H1 (cell line): ENCODE results near the gene FTL. TPM values are rescaled to one million over a fixed set of nuclear protein-coding genes. Genes with fewer than 3 reads are reported as not detected.

ENCODE experiments used
- GTF2F1 ChIP-seq: IDR thresholded peaks from 2 replicates; pipeline ENCODE4 v1.6.1; 2012; ENCODE audit warnings: low read depth, low read length, improper control_type of control experiment, borderline replicate concordance
- MAFK ChIP-seq: IDR thresholded peaks from 2 replicates; pipeline ENCODE4 v1.6.1; 2012; ENCODE audit warnings: low read depth, mild to moderate bottlenecking, improper control_type of control experiment, low read length
- NRF1 ChIP-seq: IDR thresholded peaks from 2 replicates; pipeline ENCODE4 v1.6.1; 2011; ENCODE audit warnings: mild to moderate bottlenecking, low read depth, low read length, improper control_type of control experiment
- SAP30 ChIP-seq: fragments of 300-600 bp; sonication (generic); IDR thresholded peaks from 2 replicates; pipeline ENCODE4 v1.7.1; 2012; ENCODE audit warnings: low read length, moderate library complexity, mild to moderate bottlenecking, inconsistent platforms; ENCODE audit not compliant: insufficient read depth, insufficient replicate concordance
- polyA plus RNA-seq, 7 experiments: library from polyadenylated mRNA; depleted of rRNA in 3 of 7; stranded (reverse) in 5 of 7; unstranded in 2 of 7; fragments of >200 nt in 5 of 7; fragments of 200-250 nt in 2 of 7; gene quantifications; 1 replicate in 5 of 7; 2 replicates in 1 of 7; 4 replicates in 1 of 7; pipeline versions ENCODE4 v1.2.1 to v1.2.3, GENCODE V29; 2011 to 2013; ENCODE audit warnings: missing spikeins in 2 of 7, mixed read lengths in 2 of 7
- total RNA-seq: library from RNA; stranded (reverse); fragmentation: NEBNext Ultra II Directional; extraction: Animal tissue kit (Norgen Biotek cat#: 25700); gene quantifications from 2 replicates; pipeline ENCODE4 v1.2.1, GENCODE V29; 2021
- TF ChIP-seq, protein P1 (sequence below): fragments of 300-600 bp; sonication (generic); IDR thresholded peaks from 2 replicates; pipeline ENCODE4 v1.7.1; 2012; ENCODE audit warnings: low read length, moderate library complexity, mild to moderate bottlenecking, inconsistent platforms; ENCODE audit not compliant: insufficient replicate concordance

Gene FTL
- total and polyA plus RNA-seq, 2 of the 8 experiments (the other 6 are each of a cell fraction or from before 2014, with no cell fraction given), result 1,751 to 2,427 TPM

DNA sequence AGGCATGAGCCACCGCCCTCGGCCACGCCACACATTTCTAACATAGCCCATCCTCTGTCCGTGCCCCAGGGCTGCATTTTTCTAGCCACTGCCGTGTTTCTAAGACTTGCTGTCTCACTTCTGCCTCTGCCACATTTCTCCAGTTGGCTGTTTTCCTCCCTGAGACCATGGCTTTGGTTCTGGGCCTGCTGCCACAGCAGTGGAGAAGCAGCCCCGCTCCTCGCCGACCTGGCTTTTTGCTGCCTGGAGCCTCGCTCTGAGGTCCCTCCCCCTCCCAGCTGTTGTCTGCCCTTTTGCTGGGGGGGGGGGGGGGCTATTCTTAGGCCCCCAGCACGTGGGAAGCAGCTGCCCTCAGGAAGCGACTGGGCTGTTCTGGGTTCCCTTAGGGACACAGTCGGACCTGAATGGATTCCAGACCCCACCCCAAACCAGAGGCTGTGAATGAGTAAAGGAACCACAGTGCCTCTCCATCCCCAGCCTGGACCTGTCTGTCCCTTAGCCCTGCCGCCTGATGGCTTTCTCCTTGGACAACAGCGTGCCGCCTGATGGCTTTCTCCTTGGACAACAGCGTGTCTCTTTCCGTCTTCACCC is 24.7 kb downstream of the FTL start (continued):
- TF ChIP-seq NRF1, result no peak
- TF ChIP-seq, protein P1, sequence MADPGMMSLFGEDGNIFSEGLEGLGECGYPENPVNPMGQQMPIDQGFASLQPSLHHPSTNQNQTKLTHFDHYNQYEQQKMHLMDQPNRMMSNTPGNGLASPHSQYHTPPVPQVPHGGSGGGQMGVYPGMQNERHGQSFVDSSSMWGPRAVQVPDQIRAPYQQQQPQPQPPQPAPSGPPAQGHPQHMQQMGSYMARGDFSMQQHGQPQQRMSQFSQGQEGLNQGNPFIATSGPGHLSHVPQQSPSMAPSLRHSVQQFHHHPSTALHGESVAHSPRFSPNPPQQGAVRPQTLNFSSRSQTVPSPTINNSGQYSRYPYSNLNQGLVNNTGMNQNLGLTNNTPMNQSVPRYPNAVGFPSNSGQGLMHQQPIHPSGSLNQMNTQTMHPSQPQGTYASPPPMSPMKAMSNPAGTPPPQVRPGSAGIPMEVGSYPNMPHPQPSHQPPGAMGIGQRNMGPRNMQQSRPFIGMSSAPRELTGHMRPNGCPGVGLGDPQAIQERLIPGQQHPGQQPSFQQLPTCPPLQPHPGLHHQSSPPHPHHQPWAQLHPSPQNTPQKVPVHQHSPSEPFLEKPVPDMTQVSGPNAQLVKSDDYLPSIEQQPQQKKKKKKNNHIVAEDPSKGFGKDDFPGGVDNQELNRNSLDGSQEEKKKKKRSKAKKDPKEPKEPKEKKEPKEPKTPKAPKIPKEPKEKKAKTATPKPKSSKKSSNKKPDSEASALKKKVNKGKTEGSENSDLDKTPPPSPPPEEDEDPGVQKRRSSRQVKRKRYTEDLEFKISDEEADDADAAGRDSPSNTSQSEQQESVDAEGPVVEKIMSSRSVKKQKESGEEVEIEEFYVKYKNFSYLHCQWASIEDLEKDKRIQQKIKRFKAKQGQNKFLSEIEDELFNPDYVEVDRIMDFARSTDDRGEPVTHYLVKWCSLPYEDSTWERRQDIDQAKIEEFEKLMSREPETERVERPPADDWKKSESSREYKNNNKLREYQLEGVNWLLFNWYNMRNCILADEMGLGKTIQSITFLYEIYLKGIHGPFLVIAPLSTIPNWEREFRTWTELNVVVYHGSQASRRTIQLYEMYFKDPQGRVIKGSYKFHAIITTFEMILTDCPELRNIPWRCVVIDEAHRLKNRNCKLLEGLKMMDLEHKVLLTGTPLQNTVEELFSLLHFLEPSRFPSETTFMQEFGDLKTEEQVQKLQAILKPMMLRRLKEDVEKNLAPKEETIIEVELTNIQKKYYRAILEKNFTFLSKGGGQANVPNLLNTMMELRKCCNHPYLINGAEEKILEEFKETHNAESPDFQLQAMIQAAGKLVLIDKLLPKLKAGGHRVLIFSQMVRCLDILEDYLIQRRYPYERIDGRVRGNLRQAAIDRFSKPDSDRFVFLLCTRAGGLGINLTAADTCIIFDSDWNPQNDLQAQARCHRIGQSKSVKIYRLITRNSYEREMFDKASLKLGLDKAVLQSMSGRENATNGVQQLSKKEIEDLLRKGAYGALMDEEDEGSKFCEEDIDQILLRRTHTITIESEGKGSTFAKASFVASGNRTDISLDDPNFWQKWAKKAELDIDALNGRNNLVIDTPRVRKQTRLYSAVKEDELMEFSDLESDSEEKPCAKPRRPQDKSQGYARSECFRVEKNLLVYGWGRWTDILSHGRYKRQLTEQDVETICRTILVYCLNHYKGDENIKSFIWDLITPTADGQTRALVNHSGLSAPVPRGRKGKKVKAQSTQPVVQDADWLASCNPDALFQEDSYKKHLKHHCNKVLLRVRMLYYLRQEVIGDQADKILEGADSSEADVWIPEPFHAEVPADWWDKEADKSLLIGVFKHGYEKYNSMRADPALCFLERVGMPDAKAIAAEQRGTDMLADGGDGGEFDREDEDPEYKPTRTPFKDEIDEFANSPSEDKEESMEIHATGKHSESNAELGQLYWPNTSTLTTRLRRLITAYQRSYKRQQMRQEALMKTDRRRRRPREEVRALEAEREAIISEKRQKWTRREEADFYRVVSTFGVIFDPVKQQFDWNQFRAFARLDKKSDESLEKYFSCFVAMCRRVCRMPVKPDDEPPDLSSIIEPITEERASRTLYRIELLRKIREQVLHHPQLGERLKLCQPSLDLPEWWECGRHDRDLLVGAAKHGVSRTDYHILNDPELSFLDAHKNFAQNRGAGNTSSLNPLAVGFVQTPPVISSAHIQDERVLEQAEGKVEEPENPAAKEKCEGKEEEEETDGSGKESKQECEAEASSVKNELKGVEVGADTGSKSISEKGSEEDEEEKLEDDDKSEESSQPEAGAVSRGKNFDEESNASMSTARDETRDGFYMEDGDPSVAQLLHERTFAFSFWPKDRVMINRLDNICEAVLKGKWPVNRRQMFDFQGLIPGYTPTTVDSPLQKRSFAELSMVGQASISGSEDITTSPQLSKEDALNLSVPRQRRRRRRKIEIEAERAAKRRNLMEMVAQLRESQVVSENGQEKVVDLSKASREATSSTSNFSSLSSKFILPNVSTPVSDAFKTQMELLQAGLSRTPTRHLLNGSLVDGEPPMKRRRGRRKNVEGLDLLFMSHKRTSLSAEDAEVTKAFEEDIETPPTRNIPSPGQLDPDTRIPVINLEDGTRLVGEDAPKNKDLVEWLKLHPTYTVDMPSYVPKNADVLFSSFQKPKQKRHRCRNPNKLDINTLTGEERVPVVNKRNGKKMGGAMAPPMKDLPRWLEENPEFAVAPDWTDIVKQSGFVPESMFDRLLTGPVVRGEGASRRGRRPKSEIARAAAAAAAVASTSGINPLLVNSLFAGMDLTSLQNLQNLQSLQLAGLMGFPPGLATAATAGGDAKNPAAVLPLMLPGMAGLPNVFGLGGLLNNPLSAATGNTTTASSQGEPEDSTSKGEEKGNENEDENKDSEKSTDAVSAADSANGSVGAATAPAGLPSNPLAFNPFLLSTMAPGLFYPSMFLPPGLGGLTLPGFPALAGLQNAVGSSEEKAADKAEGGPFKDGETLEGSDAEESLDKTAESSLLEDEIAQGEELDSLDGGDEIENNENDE, result no peak
- TF ChIP-seq SAP30, result no peak
- no peak for TF ChIP-seq MAFK
- no peak for TF ChIP-seq GTF2F1
- TF ChIP-seq, all 59 proteins: peak for 0
